ENCODE results near the gene GLB1L2.
A peak's percentile ranks its signal among the peaks of the same experiment; 100 is the strongest.

GLB1L2 gene

DNA sequence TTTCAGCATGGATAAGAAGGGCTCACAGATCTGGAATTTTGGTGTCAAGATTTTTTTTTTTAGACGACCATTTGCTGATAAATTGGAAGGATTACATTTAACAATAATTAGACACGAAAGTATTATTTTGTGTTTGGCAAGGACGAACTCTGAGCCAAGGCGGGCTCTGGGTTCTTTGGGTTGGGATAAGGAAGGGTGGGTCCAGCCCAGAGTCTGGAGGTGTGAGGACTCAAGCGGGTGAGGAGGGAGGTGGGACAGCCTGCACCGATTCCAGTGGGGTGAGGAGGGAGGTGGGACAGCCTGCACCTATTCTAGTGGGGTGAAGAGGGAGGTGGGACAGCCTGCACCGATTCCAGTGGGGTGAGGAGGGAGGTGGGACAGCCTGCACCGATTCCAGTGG lies 76.1 kb downstream of the GLB1L2 start:
- no peak for DNase-seq

DNA sequence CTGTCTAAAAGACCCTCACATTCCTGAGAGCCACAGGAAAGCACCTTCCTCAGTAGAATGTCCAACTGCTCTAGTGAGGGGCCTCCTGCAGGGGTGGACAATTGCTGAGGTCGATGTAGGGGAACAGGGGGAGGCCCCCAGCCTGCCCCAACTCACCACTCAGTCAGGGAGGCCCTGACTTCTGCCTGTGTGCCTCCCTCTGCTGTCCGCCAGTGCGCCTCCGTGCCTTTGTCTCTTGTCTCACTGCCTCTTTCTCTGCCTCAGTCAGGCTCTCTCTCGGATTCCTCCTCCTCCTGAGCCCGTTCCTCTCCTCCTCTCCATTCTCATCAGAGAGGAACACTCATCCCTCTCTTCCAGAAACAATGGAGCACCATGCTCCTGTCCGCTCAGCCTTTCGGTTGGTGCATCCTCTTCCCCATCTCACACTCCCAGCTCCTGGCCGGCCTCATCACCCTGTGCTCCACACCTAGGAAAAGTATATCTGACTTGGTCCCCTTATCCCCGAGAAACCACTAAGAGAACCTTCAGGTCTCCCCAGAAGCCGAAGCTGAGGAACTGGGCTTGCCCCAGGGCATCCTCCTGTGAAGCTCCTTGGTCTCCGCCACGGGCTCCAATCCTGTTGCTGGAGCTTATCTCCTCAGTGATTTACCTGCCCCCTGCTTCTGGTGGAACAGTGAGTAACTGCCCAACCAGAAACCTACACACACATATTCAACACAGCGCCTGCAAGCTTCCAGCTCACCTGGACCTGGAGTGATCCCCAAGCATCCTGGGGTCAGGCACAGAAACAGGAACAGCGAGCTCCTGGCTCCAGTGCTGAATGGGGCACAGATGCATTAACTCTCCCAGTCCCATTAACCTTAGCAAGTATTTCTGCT lies 78.0 kb downstream of the GLB1L2 start:
- no peak for DNase-seq

DNA sequence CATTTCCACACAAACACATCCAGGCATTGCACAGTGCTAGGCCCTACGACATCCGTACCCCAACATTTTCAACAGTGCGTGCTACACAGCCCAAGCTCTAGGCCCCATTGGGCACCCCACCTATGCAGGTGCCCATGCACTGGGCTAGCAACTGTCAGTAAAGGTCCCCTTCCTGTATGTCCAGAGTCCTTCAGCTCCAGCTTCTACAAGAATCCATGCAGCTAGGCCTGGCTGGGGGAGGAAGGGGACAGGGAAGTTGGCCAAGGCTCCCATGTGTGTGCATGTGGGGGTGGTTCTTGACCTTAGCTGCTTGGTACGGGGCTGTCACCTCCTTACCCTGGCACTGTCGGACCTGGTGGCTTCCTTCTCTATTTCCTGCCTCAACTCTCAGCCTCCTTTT lies 79.0 kb downstream of the GLB1L2 start:
- DNase-seq: no peak

DNA sequence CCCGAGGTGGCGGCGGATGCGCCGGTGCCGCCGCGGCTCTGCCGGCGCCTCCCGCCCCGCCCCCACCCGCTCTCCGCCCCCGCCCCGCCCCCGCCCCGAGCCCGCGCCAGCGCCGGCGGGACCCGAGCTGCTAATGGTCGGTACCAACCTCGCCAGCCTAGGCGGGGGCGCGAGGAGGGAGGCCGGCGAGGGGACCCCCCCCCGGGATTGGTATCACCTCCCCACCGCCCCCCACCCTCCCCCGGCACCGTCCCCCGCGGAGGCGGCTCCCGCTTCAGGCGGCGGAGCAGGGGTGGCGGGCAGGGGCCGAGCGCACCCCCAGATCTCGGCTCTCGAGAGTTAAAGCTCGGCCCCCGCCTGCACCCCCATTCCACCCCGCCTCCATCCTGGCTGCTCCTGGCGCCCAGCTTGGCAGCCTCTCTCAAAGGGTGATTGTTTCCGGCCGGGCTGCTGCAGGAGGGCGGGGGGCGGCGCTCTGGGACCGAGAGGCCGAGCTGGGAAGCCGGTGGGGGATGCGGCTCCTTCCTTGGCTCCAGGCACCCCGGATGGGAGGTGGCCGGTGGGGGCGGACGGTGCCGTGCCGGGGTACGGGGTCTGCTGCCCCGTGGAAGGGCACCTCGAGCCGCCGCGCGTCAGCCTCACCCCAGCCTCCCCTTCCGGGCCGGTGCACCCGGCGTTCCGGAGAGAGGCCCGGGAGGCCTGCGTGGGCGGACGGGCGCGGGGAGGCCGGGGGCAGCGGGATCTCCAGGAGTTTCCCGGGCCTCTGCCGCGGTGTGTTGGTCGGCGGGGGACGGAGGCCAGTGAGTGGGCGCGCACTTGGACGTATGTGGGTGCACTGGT lies 80.6 kb downstream of the GLB1L2 start, which contains the start of gene B3GAT1:
Gene B3GAT1, minus strand, starts transcription at position 40 of the 840 bp plus-strand sequence. CDS start 24,583 bp downstream, outside the sequence.
- DNase-seq: peak; percentile 67

DNA sequence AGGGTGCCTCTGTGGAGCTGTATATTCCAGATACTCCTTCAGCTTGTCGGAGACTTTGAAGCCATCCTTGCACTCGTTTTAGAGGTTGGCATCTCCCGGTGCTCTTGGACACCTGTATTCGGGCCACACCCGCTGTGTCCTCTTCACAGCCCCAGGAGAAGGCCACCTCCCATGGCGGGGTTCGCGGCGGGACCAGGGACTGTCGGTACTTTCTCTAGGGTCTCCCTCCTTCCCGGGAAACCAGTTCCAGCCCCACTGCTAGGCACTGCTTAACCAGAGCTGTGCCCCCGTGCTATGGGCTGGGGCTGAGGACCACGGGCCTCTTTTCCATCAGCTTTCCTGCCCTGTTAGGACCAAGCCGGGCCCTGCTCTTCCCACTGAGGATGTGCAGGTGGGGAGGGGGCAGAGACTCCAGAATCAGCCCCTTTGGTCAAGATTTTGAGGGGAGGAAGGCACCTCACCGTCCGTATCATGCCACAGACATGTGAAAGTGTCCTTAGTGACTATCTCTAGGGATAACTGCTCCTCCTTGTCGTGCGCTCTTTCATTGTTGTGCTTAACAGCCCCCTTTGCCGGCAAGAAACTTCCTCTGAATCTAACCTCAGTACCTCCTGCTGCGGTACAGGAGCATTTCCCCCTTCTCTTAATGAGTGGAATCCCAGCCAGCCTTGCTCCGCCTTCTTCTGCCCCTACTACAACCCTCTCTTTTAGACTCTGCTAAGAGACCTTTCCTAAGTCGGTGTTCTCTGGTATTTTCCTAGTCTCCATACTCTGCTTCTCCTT lies 81.4 kb downstream of the GLB1L2 start:
- no peak for DNase-seq

DNA sequence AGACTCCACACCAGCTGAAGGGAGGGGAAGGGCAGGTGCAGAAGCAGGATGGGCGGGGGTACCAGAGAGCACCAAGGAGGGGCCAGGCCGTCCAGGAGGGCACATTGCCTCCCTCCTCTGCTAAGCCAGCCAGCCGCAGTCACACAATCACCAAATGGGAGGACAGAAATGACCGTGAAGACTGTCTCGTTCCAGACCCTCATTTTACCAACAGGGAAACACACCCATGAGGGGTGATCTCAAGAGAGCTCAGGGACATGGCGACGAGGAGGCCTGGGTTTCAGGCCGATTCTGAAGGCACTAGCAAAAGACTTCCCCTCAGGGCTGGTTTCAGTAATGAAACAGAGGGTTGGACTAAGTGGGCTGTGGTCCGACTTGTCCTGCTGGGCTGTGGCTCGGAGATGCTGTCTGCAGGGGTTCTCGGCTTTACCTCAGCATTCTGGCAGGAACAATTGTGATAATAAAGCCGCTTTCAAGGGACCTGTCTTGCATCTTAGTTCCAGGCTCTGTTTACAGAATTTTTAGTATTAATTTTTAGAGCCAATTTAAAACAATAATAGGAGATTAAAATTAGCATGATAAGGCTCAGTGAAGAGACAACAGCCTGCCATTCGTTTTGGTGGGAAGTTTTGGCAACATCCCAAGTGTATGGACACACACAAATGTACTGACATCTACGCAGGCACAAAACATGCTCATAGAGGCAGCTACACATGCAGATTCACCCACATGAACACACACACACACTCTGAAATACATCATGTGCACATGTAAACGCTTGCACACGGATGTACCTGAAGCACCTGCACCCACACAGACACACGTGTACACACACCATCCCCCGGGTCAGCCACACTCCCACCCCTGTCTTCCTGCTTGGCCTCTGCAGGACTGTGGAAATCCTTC lies 82.3 kb downstream of the GLB1L2 start:
- DNase-seq: no peak

DNA sequence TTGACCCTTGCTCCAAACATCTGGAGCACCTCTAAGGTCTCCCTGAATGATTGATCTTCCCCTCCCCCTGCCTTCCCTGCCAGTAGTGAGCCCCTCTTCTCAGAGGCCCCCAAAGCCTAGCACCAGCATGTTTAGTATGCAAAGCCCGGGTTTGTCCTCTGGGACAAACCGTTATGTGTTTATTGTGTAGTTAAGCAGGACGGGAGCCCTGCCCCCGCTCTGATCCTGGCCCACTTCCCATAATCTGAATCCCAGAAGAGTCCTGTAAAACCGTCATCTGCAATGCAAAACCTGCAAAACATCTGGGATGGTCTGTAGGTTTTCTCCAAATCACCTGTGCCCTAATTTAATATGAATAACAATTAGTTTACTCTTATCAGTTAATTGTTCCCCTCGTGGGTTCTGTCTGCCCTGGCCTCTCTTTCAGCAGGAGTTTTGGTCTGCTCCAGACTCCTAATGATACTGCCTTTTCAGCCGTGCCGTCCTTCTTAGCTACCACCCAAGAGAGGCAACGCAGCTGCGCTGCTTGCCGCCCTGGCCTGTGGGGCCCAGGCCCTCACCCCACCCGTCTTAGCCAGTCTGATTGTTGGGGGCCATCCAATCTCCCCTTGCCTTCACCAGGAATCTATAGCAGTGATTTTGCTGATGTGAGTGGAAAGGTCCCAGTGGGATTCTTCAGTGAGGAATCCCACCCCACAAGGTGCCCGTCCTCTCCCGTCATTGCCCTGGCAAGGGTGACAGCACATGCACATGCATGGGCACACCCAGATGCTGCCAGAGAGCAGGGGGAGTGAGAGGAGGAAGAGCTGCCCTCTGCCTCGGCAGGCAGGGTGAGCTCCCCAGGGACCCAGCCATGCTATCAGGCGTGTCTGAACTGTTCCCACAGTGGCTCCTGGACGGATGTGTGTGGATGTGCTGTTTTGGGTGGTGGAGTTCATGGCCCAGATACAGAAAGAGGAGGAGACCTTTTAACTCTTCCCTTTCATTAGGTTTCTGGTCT lies 83.3 kb downstream of the GLB1L2 start:
- DNase-seq: no peak

DNA sequence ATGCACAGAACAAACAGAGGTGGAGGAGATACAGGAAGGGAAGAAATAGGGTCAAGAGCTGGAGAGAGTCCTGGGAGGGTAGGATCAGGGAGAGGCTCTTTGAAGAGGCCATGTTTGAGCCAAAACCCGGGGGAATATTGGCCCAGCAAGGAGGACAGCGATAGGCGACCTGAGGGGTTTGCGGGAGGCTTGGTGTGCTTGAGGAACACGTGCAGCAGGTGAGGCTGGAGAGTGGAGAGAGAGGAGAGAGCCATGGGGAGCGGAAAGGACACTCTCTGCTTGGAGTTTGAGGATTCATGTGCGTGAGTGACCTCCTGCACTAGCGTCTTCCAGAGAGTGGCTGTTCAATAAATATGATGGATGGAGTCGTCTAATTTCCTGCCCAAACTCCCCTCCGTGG lies 84.9 kb downstream of the GLB1L2 start:
- no peak for DNase-seq

DNA sequence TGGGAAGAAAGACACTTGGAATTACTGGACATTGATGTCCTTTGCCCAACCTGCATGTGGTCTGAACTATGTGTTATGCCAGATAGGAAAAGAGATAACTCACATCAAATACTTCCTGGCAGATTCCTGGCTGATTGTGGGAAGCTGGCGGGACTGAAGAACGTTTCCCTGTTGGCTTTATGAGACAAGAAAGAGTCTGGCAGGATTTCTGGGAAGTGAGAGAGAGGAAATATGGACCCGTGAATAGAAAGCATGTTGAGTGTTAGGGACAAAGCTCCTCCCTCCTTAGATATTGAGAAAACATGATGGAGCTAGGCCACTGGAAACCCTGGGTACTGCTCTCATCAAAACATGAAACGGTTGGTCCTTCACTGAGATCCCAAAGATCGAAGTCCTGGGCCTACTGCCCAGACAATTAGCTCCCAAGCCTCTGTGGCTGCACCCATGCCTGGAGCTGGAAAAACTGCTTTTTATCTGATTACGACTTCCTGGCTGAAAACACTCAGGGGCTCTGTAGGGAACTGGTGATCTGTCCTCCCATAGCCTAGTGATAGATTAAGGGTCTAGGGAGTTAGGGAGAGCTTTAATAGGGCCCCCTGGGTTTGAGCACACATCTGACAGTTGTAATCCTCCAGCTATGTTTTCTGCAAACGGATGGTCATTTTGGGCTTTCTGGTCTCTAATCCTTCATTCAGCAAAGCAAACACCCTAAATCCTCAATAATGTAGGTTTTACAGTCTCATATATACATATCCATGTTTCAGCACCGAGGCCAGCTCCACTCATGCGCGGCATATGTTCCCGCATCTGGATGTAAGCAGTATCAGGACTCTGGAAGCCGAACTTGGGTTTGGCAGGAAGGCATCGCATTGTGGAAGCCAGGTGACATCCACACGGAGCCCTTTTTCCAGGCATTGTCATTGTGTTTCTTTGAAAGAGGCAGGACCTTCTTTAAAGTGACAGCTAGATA lies 86.4 kb downstream of the GLB1L2 start:
- no peak for DNase-seq

DNA sequence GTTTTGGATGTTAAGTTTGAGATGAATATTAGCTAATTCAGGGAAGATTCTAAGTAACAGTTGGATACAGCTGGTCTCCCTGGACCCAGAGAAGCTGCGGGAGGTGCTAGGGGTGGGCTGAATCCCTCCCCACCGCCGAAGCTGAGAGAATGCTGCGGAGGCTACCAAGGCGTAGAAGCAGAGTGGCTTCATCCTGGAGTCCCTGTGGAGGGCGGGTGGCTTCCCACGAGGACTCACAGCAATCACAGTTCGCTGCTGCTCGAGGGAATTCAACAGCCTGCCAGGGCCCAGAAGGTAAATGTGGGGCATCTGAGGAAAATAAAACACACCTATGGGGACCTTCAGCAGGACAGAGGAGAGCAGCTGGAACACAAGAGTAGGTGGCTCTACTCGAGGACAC lies 91.3 kb downstream of the GLB1L2 start:
- no peak for DNase-seq

DNA sequence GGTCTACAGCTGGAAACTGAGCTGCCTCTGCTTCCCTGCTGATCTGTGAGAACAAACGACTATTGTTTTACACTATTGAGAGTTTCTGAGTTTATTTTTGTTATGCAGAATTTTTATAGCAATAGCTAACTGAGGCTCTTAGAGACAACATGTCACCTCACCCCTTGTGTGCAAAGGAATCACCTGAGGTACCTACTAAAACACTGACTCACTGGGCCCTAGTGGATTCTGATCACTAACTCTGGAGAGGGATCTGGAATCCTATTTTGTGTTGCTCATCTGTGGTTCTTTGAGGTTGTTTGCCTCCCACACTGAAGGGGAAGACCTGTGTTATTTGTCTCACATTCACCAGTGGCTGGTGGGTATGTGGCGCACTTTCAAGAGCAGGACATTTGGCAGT lies 93.6 kb downstream of the GLB1L2 start:
- DNase-seq: no peak
